Tibial artery (tissue), 4 donors: ENCODE measurements around the gene CPE.
"Not testable (repeated sequence)": the region's sequence is repeated elsewhere in the genome, so short reads cannot be mapped to it uniquely, and the experiment has no call there.

Source experiments
- DNase-seq, 2 donors: peaks; one replicate each; pipeline ENCODE4 v3.0.0-alpha.2; 2019
- H3K27ac ChIP-seq, 2 donors: fragments of 200-600 bp; sonication (generic) in 1 of 2; 1 replicate in 1 of 2; 2 replicates in 1 of 2; pipeline ENCODE4 v1.5.1; 2018 to 2019; ENCODE audit warnings: mild to moderate bottlenecking in 1 of 2
- H3K27me3 ChIP-seq, 2 donors: fragments of 200-600 bp; sonication (generic) in 1 of 2; one replicate each; pipeline versions ENCODE4 v1.5.1 to v1.6.0; 2016 to 2019
- H3K36me3 ChIP-seq, 3 donors: fragments of 200-600 bp; sonication (generic) in 2 of 3; one replicate each; pipeline ENCODE4 v1.5.1; 2016 to 2019; ENCODE audit warnings: mild to moderate bottlenecking in 2 of 3
- H3K4me1 ChIP-seq, 4 donors: fragments of 200-600 bp; sonication (generic) in 2 of 4; 1 replicate in 3 of 4; 2 replicates in 1 of 4; pipeline ENCODE4 v1.5.1; 2016 to 2019
- H3K4me3 ChIP-seq, 2 donors: fragments of 200-600 bp; sonication (generic) in 1 of 2; 1 replicate in 1 of 2; 2 replicates in 1 of 2; pipeline ENCODE4 v1.5.1; 2018 to 2019; ENCODE audit warnings: mild to moderate bottlenecking in 2 of 2
- H3K9me3 ChIP-seq, 3 donors: fragments of 200-600 bp; sonication (generic) in 1 of 3; one replicate each; pipeline ENCODE4 v1.5.1; 2016 to 2019
- CTCF ChIP-seq, 2 experiments: fragments of 200-600 bp in 1 of 2; fragments of 450-650 bp in 1 of 2; IDR thresholded peaks; one replicate each; pipeline ENCODE4 v1.5.1; 2017 to 2019; ENCODE audit warnings: antibody characterized with exemption in 2 of 2, mild to moderate bottlenecking in 1 of 2, moderate library complexity in 1 of 2
- intact Hi-C: fragments of 100-400 bp; cut with DNase I; formaldehyde crosslinking; loops from one replicate; pipeline ENCODE4 v1.15.0; 2023; ENCODE audit warnings: low total_unique reads

Gene CPE

GRCh38 chr4:165489786-165490185 lies 111.0 kb downstream of the CPE start:
- no peak for DNase-seq
- Histone ChIP-seq H3K36me3 (peaks cover 33 to 41% (median 37%) of the 10 kb centered on the region in 3 donors), H3K4me3 (no peak overlapping the region), H3K4me1 (no peaks in the 10 kb centered on the region), H3K9me3 (no peaks in the 10 kb centered on the region), H3K27ac (no peak overlapping the region), H3K27me3 (no peaks in the 10 kb centered on the region)
- intact Hi-C loops = no loop called here
- TF ChIP-seq CTCF (IDR thresholded peaks at IDR 0.05) = no peak

GRCh38 chr4:165492583-165492982 lies 113.8 kb downstream of the CPE start:
- H3K9me3 ChIP-seq, DNase-seq, H3K27ac ChIP-seq, H3K4me1 ChIP-seq, intact Hi-C loops, H3K4me3 ChIP-seq, H3K27me3 ChIP-seq: not testable (repeated sequence)
- H3K36me3 ChIP-seq = peaks cover 27 to 40% (median 31%) of the 10 kb centered on the region in 3 donors

- intact Hi-C loops = no loop called here
- TF ChIP-seq CTCF (IDR thresholded peaks at IDR 0.05) = peak in 1 of 2 experiments; percentile 28
- H3K4me3 ChIP-seq = no peak overlapping the region
Measured at GRCh38 chr4:165493359-165493758, 114.6 kb downstream of the CPE start.

GRCh38 chr4:165502916-165503907 lies 124.4 kb downstream of the CPE start:
- Histone ChIP-seq H3K36me3 (peaks cover 18 to 22% (median 21%) of the 10 kb centered on the region in 3 donors), H3K9me3 (no peaks in the 10 kb centered on the region), H3K27me3 (no peaks in the 10 kb centered on the region), H3K4me1 (peaks cover 0 to 30% (median 11%) of the 10 kb centered on the region in 4 donors), H3K4me3 (no peak overlapping the region), H3K27ac (peak overlapping the region in 1 of 2 donors; percentile 15)
- no peak for TF ChIP-seq CTCF (IDR thresholded peaks at IDR 0.05)
- DNase-seq = no peak
- intact Hi-C loops = no loop called here

More at GRCh38 chr4:165493359-165493758, 114.6 kb downstream of the CPE start:
- peak in 1 of 2 donors; percentile 58 for DNase-seq
- Histone ChIP-seq H3K4me1 (no peaks in the 10 kb centered on the region), H3K27ac (no peak overlapping the region), H3K27me3 (no peaks in the 10 kb centered on the region), H3K9me3 (no peaks in the 10 kb centered on the region), H3K36me3 (peaks cover 26 to 38% (median 31%) of the 10 kb centered on the region in 3 donors)

- DNase-seq = no peak
- H3K4me1 ChIP-seq = peaks cover 0 to 31% (median 11%) of the 10 kb centered on the region in 4 donors
- H3K27me3 ChIP-seq = no peaks in the 10 kb centered on the region
- no peaks in the 10 kb centered on the region for H3K9me3 ChIP-seq
- no peak overlapping the region for H3K27ac ChIP-seq
- no peak overlapping the region for H3K4me3 ChIP-seq
- peaks cover 8 to 13% (median 12%) of the 10 kb centered on the region in 3 donors for H3K36me3 ChIP-seq
- no peak for TF ChIP-seq CTCF (IDR thresholded peaks at IDR 0.05)
- intact Hi-C loops = no loop called here
Measured at GRCh38 chr4:165504184-165504583, 125.4 kb downstream of the CPE start.
